OCI-LY7 (cell line): Measurements from ENCODE around the gene USP8.

Source experiments
- EZH2phosphoT487 ChIP-seq: fragments of 200-600 bp; sonication (generic); IDR thresholded peaks from 2 replicates; pipeline ENCODE4 v1.6.1; 2018; ENCODE audit warnings: low read depth, borderline replicate concordance, mild to moderate bottlenecking, mixed run types, antibody characterized with exemption, low read length, moderate library complexity, mixed read lengths
- TF ChIP-seq, protein P1 (sequence below): fragments of 200-600 bp; sonication (generic); conservative IDR thresholded peaks from 2 replicates; pipeline ENCODE4 v1.5.1; 2014; ENCODE audit warnings: mild to moderate bottlenecking, antibody characterized with exemption, low read length, moderate library complexity, mixed read lengths

DNA sequence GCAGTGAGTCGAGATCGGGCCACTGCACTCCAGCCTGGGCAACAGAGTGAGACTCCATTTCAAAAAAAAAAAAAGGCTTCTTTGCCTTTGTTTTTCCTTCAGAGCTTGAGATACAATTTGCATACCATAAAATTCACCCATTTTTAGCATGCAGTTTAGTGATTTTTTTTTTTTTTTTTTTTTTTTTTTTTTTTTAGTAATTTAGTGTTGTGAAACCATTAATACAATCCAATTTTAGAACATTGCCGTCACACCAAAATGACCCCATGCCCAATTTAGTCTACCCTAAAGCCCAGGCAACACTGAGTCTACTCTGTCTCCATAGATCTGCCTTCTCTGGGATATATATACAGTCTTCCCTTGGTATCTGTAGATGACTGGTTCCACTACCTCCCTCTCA, 61.2 kb downstream of the USP8 start:
- TF ChIP-seq, protein P1, sequence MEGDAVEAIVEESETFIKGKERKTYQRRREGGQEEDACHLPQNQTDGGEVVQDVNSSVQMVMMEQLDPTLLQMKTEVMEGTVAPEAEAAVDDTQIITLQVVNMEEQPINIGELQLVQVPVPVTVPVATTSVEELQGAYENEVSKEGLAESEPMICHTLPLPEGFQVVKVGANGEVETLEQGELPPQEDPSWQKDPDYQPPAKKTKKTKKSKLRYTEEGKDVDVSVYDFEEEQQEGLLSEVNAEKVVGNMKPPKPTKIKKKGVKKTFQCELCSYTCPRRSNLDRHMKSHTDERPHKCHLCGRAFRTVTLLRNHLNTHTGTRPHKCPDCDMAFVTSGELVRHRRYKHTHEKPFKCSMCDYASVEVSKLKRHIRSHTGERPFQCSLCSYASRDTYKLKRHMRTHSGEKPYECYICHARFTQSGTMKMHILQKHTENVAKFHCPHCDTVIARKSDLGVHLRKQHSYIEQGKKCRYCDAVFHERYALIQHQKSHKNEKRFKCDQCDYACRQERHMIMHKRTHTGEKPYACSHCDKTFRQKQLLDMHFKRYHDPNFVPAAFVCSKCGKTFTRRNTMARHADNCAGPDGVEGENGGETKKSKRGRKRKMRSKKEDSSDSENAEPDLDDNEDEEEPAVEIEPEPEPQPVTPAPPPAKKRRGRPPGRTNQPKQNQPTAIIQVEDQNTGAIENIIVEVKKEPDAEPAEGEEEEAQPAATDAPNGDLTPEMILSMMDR: no peak
- no peak for TF ChIP-seq EZH2phosphoT487
